ENCODE results near the gene HOXA9.

DNA sequence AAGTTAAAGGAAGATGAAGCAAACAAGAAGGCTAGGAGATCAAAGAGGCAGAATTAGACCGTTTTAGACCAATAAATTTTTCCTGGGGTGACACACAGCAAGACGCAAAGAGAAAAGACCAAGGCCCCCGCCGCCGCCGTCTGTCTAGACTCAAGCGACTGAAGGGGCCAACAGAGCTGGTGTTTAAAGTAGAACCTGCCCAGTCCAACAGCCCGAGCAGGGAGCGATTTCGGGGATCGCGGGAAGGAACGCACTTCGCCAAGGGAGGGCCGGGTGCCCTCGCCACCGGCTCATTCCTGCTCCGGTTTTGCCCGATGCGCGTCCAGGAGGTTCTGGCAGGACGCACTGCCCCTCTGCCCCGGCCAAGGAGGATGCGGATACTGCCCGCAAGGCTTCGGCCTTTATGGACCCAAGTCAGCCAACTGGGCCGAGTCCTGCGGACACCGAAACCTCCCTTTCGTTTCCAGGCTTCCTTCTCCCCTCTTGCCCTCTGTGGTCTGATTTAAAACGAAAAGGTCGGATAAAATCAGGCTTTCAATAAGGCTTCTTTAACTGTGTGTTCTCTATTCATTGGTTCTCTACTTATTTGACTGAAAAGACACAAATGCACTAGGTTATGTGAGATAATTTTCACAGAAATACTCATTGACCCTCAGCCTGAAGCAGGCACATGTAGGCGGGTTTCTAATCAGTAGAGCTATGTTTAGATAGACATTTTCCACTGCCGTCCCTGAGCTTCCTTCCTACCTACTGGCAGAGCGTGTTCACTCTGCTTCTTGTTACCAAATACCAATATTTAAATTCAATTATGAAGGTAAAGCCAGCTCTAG lies 6.7 kb downstream of the HOXA9 start:
- TF ChIP-seq SP1 (IDR thresholded peaks at IDR 0.05; ENCODE audit: low read depth), result no peak
- no peak for TF ChIP-seq EZH2 (IDR thresholded peaks at IDR 0.05)
